NCI-H2029 (cell line): ENCODE data around the gene ZNF423.

ENCODE experiments used
- DNase-seq: peaks from one replicate; lab custom pipeline; 2025; lab: John Stamatoyannopoulos, UW

ZNF423 gene

DNA sequence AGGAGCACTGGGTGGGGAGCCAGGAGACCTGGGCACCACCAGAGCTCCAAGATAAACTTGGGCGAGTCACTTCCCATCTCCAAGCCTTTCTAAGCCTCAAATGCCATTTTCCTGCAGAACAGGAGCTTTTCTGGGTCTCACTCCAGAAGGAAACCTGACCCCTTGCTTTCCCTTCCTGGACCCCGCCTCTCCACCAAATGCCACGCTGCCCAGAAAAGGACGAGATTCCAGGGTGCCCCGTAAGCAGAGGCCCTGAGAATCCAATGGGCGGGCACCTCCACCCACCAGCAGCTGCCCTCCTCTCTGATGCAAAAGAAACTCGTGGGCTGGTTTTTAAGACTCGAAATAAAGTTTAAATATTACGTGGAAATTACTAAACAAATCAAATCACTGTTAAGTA lies 31.3 kb downstream of the ZNF423 start:
- no peak for DNase-seq

DNA sequence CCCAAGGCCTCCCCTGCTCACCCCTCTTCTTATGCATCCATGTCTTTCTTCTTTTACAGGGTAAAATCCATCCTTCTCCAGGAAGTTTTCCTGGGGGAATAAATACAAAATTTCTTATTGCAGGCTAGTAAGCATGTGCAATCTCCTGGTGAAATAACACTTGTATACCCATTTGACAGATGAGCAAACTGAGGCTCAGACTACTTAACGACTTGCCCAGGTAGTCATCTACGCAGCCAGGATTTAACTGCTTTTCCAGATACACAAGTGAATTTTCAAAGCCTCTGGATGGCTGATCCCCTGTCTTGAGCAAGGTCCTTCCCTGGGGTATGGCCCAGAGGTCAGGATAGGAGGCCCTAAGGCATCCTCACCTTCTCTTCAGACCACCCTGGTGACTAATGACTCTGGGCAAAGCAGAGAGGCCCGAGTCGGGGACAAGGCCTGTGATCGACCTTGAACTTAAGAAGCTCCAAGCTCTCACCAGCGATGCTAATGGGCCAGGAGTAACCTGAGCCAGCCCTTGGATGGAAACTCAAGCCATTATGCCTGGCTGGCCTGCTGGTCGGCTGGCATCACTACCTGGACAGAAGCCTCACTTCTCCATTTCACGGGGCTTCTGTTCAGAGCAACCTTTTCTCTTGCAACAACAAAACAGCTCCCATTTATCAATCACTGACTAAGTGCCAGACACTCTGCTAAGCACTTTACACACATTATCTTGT lies 33.1 kb downstream of the ZNF423 start:
- DNase-seq, result no peak

DNA sequence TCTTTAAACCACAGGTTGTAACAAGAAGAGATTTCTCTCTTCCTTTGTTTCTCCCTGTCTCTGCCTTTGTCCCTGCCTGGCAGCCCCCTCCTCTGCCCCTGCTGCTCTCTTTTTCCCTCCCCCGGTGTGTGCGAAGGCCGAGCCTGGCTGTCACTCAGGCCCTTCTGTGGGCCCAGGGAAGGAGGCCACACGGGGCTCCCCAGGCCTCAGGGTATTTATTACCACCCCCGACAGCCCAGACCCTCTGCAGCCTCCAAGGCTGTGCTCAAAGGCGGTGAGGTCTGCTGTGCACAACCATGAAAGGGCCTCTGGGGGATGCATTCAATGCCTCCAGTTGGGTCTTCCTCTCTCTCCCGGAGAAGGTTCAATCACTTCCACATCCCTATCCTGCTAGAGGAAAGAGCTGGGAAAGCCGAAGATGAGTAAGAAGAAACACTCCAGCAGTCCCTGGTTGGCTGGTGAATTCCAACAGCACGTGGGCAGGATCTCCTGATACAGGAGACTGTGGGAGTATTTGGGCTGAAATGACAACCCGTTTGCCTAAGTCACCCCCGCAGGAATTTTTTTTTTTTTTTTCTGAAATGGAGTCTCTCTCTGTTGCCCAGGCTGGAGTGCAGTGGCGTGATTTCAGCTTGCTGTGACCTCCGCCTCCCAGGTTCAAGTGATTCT lies 34.2 kb downstream of the ZNF423 start:
- DNase-seq, result no peak

DNA sequence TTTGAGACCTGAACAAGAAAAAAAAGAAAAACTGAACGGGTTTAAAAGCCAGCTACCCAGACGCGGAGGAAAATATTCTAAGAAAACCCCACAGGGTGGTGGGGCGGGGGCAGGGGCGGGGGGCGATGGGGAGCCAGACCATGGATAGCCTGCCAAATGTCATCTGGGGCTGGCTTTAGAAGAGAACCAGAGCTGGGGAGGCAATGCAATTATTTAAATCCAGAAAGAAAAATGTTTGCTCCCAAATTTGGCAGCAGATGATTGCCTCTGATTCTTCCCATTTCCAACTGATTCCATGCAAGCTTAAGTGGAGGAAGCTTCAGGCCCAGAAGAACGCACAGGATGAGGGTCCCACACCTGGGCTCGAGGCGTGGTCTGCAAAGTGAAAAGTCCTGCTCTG lies 34.8 kb downstream of the ZNF423 start:
- DNase-seq, result no peak

DNA sequence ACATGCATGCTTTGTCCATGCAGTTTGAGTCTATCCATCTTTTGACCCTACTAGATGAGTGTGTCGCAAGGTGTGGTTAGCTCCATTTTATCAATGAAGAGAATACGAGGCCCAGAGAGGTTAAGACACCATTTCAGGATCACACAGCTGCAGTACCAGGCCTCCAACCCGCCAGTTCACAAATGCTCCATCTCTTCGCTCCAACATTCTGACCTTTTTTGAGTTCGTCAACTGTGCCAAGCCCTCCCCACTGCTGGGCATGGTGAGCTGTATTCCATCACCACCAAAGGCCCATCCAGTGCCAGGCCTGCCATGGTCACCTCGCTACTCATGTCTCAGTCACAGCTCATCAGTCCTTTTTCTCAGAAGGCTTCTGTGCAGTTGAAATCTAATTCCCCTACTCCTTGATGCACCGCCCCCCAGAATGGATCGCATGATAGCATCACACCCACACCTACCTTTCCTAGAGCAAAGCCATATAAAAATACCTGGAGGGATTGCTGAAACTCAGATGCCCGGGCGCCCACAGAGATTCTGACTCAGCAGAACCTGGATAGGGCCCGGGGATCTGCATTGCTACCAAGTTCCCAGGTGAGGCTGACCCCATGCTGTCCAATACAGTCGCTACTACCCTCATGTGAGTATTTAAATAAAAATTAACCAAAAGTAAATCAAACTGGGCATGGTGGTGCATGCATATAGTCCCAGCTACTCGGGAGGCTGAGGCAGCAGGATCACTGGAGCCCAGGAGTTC lies 38.0 kb downstream of the ZNF423 start:
- no peak for DNase-seq

DNA sequence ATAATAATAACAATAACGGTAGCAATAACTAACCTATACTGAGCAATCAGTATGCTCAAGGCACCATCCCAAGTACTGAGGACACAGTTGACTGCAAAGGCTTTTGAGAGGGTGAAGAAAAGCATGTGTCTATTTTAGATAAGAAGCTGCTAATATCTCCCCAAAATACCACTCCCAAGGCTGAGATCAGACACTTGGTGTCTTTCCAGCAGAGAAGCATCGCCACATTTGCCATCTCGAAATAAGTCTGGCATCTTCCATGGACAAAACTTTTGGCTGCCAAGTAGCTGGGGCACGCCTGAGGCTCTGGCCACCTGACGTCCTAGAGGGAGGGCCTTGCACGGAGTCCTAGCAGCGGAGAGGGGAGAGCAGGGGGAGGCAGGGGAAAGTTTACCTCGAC lies 39.0 kb downstream of the ZNF423 start:
- no peak for DNase-seq

DNA sequence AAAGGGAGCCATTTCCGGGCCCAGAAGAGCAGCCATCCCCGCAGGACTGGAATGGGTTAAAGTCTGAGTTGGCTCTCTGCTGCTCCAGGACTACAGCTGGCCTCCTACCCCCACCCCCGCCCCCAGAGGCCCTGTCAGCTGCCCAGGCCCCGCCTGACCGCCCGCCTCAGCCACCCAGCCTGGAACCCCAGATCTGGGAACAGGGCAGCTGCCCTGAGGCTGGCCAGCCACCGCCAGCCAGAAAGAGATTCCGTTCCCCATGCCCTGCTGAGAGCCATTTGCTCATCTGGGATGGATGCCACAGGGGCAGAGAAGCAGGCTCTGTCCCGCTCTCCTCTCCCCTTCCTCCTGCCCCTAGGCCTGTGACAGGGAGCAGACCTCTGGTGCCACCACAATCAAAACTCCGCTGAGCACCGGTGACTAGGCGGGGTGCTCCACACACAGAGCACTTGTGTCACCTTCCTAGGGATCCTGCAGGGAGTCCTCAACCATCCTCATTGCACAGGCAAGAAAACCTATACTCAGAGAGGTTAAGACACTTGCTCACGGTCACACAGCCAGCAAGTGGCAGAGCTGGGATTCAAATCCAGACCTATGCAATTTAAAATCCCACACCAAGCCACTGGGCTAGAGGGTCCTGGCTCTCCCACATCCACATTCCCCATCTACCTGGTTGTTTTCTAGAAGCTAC lies 44.1 kb downstream of the ZNF423 start:
- no peak for DNase-seq

DNA sequence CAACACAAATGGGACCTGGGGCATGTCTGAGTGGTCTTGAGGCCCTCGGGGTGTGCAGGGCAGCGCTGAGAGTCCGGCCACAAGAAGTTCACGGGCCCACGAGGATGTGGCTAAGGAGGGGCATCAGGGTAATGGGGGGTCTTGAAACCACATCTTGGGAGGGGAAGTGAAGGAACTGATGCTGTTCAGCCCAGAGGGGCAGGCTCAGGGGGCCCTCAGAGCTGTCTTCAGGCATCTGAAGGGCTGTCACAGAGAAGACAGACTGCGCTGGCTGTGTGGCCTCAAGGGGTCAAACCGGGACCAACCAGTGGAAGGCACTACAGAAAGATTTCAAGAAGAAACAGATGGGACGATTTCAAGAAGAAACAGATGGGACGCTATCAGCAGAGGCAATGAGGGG lies 45.1 kb downstream of the ZNF423 start:
- DNase-seq, result no peak

DNA sequence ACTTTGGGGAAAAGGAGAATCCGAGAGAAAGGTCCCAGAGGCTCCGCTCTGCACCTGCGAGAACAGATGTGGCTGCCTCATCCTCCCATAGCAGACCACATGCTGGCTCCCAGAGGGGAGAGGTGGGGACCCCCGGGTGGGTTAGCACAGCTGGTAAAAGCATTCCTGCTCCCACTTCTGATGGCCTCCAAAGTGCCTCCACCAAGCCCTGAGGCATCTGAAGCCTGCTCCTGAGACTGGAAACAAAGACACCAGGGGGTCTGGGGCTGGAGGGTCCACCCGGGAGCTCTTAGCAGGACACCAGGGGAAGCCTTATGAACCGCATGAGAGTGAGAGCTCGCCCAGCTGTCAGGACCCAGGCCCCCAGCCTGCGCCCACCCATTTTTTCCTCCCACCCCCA lies 46.4 kb downstream of the ZNF423 start:
- no peak for DNase-seq

DNA sequence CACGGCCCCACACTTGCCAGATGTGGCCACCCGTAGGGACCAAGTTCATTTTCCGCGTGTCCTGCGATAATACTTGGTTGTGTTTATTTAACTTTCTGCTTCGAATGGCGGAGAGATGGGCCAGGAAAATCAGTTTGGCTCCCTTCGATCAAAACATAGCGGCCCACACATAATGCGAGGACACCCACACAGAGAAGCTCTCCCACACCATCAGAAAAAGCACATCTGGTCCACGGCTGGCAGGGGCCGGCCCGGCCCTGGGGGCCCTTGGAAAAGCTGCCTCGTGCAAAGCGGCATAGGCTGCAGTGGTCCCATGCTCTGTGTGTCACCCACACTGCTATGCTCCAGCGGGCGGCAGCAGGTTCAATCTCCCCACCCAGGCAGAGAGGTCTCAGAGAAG lies 46.9 kb downstream of the ZNF423 start:
- no peak for DNase-seq

DNA sequence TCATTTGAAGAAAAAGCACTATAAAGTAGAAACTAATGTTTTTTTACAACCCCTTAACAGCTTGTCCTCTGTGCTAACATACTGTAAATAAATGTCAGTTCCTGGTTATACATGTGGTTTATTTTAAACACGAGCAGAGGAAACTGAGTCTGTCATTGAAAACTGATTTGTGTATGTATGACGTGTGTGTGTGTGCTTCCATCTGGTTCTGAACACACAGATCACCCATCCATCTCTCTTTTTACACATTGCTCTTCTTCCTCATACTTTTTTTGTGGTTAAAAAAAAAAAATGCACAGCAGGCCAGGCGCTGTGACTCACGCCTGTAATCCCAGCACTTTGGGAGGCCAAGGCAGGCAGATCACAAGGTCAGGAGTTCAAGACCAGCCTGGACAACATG lies 49.5 kb downstream of the ZNF423 start:
- DNase-seq, result no peak

DNA sequence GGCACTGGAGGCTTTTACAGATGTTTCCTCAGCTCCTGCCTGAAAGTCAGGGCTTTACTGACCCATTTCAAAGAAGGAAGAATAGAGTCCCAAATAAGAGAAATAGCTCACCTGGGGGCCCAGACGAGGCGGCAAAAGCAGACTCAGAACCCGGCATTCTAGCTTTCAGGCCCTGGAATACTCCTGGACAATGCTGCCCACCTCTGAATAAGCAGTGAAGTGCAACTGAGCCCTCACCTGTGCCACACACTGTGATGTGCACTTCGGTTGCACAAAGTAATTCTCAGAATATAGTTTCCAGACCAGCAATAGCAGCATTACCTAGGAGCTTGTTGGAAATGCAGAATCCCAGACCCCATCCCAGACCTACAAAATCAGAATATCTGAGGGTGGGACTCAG lies 54.6 kb downstream of the ZNF423 start:
- DNase-seq, result no peak

DNA sequence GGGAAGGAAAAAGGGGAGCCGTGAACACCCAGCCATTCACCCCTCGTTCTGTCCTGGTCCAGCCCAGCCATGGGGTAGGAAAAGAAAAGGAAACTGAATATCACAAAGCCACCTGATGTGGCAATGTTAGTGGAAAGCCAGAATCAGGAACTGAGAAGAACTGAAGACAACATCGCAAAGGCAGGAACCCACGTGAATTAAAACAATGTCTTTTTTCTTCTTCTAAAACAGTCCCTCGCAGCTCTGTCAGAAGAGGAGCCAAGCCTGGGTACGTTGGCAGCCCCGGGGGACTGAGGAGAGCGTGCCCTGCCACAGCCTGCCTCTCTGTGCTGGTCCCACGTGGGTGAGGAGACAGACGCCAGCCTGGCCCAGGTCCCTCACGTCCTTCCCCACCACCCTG lies 55.0 kb downstream of the ZNF423 start:
- DNase-seq, result no peak

DNA sequence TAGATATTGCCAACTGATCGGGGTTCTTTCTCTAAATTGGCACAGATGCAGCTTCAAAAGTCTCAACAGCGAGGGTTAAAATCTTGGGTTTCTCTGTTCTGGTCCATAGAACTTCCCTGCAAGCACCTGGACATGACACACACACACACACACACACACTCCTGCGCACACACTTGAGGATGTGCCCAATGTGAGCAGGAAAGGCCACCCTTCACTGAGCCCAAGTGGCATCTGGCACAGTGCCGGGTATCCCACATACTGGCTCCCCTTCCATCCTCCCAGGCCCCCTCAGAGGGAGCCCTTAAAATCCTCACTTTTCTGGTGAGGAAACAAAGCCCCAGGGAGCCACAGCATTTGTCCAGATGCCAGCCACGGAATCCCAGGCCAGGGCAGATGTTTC lies 55.5 kb downstream of the ZNF423 start:
- DNase-seq, result no peak

DNA sequence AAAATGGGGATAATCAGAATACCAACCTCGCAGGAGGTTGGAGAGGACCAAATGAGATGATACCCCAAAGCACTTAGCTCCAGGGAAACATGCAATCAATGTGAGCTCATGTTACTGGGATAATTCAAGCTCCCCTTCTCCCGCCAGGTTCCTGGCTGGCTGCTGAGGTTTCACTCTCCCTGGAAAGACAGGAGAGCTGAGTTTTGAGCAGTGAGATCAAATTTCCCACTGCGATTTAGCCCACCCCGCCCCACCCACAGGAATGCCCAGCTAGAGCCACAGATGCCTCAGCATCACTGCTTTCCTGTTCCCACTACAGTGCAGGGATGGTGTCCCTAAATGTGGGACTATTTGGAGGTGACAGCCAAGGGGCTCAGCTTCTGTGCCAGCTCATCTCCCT lies 56.7 kb downstream of the ZNF423 start:
- DNase-seq, result no peak

DNA sequence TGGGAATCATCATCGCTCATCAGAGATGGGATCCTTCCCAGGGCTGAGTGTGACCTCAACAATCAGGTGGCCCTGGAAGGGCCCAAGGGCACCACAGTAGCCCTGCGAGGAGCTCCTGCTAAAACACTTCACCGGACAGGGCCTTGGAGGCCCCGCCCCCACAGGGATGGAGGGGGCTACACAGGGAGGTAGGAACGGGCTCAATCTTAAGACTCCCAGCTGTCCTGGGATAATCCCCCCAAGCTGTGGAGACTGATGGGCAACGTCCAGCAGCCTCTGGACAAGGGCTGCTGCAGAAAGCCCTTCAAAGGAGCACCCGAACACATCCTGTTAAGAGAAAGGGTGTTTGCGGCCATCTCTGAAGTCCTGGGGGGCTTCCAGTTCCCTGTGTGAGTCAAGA lies 60.4 kb downstream of the ZNF423 start:
- no peak for DNase-seq

DNA sequence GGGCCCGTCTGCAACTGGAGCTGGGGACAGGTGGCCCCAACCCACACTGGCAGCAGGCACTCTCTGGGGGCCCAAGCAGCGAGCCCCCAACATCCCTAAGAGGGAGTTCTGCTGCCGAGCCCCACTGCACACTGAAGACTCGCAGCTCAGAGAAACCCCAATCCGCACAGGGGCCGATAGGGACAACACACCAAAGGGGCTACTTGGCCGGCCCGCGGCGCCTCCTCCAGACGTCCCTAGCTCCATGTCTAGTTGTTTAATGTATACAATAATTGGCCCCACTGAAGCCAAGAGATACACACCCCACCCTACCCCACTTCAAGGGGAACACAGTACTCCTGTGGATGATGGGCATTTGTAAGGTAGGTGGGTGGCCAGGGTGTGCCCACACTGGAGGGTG lies 62.7 kb downstream of the ZNF423 start:
- DNase-seq, result no peak

DNA sequence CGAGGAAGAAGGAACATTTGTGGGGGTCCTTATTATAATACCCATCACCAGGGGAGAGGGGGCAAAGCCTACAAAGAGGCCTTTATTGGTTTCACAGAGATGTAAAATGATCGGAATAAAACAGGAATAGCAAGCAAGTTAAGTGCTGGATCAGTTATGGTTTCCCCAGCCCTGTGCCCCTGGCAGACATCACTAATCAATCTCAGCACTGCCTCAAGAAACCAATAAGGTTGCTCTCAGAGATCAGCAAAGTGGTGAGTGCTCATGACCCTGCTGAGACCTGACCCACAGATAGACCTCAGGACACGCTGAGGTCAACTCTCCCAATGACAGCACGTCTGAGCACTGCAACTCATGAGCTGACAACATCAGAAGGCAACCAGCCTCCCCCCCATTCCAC lies 66.3 kb downstream of the ZNF423 start:
- DNase-seq, result no peak

DNA sequence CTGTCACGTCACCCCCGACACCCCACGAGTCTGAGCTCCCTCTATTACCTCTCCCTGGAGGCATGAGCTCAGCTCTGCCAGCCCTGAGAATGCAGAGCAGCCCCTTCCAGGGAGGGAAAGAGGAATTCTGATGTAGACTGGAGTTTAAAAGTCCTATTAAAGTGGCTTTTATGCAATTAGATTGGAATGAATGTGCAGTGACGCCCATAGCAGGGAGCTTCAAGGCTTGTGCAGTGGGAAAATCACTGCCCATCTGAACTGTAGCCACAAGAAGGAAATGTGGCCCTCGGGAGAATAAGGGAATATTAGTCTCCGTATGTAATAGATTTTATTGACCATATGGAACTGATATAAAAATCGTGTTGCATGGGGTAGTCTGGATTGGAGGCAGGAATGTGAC lies 66.9 kb downstream of the ZNF423 start:
- DNase-seq, result no peak

DNA sequence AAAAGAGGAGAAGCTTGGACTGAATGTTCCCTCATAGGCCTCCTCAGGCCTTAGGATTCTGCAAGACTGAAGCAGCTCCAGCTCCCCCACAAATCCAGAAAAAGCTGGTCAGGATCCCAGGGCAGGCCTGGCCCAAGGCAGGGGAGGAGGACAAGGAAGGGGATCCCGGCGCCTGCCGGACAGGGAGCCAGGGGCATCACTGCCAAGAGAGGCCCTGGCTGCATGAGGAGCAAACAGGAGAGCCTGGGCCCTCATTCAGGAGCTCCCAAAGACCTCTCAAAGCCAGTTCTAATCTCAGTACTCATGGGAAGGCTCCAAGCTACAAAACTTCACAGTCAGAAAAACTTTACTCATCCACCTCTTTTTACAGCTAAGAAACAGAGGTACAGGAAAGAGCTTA lies 67.3 kb downstream of the ZNF423 start:
- no peak for DNase-seq

DNA sequence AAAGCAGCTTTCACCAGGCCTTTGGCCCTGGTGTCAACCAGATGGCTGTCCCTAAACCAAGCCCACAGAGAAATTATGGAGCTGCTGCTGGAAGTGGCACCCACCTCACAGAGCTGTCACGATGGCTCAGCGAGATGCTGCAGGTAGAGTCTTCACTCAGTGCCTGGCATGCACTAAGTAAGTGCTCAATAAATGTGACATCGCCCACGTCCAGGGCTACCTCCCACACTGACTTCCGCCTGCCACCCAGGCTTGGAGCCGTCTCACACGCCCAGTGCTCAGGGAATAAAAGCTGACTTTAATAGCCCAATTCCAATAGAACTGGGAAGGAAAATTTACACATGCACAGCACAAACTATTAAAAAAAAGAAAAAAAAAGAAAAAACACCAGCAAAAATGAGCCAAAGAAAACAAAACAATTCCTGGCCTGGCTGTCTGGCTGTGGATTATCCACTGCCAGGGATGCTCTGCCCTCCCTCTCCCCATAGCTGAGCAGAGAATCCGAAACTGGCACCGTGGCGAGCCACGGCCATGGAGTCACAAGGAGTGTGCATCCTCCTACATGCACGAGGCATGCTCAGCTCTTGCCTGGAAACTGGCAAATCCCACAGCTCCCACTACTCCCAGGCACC lies 68.9 kb downstream of the ZNF423 start:
- no peak for DNase-seq

DNA sequence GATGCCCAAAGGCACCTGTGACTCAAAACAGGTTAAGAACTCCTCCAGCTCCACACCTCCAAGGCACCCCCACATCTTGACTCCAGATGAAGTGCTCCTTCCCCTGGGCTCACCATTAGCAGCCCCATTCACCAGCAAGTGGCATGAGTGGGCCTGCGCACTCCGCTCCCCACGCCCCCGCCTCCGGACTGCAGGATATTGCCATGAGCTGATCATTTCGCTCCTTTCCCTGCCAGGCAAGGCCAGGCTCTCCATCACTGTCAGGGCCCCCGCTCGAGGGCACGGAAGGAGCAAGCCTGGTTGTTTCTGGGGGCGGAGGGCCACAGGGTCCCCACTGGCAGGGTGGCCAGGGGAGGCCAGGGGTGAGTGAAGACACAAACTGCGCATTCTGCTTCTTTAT lies 69.9 kb downstream of the ZNF423 start:
- DNase-seq, result no peak
